Measurements from ENCODE around the gene DNAJC15.
"Not testable (repeated sequence)": the region's sequence is repeated elsewhere in the genome, so short reads cannot be mapped to it uniquely, and the experiment has no call there.

The DNAJC15 gene

GRCh38 chr13:43023289-43023963 lies at the start of gene DNAJC15:
DNAJC15 (plus strand) TSS chr13:43023586; CDS start chr13:43023627, 41 bp downstream.
- DNase-seq (ENCODE audit: low read depth in 1 of 2, low spot score in 1 of 2) = peak; percentile 35 to 68

GRCh38 chr13:42976066-42976465 lies 47.3 kb upstream of the DNAJC15 start:
- DNase-seq (ENCODE audit: low read depth in 1 of 2, low spot score in 1 of 2) = no peak

- no peak for DNase-seq (ENCODE audit: low read depth in 1 of 2, low spot score in 1 of 2)
Observed at GRCh38 chr13:42977219-42977659, 46.1 kb upstream of the DNAJC15 start.

GRCh38 chr13:42981317-42981716 lies 42.1 kb upstream of the DNAJC15 start:
- DNase-seq (ENCODE audit: low read depth in 1 of 2, low spot score in 1 of 2) = no peak

GRCh38 chr13:42981853-42982252 lies 41.5 kb upstream of the DNAJC15 start:
- no peak for DNase-seq (ENCODE audit: low read depth in 1 of 2, low spot score in 1 of 2)

- DNase-seq (ENCODE audit: low read depth in 1 of 2, low spot score in 1 of 2) = no peak
Observed at GRCh38 chr13:42984026-42984425, 39.4 kb upstream of the DNAJC15 start.

- no peak for DNase-seq (ENCODE audit: low read depth in 1 of 2, low spot score in 1 of 2)
Observed at GRCh38 chr13:42984691-42985090, 38.7 kb upstream of the DNAJC15 start.

GRCh38 chr13:42985312-42986175 lies 37.8 kb upstream of the DNAJC15 start:
- no peak for DNase-seq (ENCODE audit: low read depth in 1 of 2, low spot score in 1 of 2)

- DNase-seq (ENCODE audit: low read depth in 1 of 2, low spot score in 1 of 2) = no peak
Observed at GRCh38 chr13:42986176-42986574, 37.2 kb upstream of the DNAJC15 start.

GRCh38 chr13:42990291-42991232 lies 32.8 kb upstream of the DNAJC15 start:
- DNase-seq (ENCODE audit: low read depth in 1 of 2, low spot score in 1 of 2) = no peak

- DNase-seq (ENCODE audit: low read depth in 1 of 2, low spot score in 1 of 2) = not testable (repeated sequence)
Observed at GRCh38 chr13:42991233-42991897, 32.0 kb upstream of the DNAJC15 start.

GRCh38 chr13:42991898-42992763 lies 31.3 kb upstream of the DNAJC15 start, which contains the start of gene EPSTI1:
EPSTI1 (minus strand) TSS chr13:42992241; CDS start chr13:42992165, 76 bp downstream.
- peak; percentile 52 to 65 for DNase-seq (ENCODE audit: low read depth in 1 of 2, low spot score in 1 of 2)

GRCh38 chr13:42992764-42993122 lies 30.6 kb upstream of the DNAJC15 start:
- DNase-seq (ENCODE audit: low read depth in 1 of 2, low spot score in 1 of 2) = no peak

GRCh38 chr13:42994878-42995277 lies 28.5 kb upstream of the DNAJC15 start:
- DNase-seq (ENCODE audit: low read depth in 1 of 2, low spot score in 1 of 2) = no peak

GRCh38 chr13:42996584-42996983 lies 26.8 kb upstream of the DNAJC15 start:
- no peak for DNase-seq (ENCODE audit: low read depth in 1 of 2, low spot score in 1 of 2)

- no peak for DNase-seq (ENCODE audit: low read depth in 1 of 2, low spot score in 1 of 2)
Observed at GRCh38 chr13:42997381-42997780, 26.0 kb upstream of the DNAJC15 start.

- no peak for DNase-seq (ENCODE audit: low read depth in 1 of 2, low spot score in 1 of 2)
Observed at GRCh38 chr13:42999491-42999890, 23.9 kb upstream of the DNAJC15 start.

- DNase-seq (ENCODE audit: low read depth in 1 of 2, low spot score in 1 of 2) = no peak
Observed at GRCh38 chr13:43000676-43001075, 22.7 kb upstream of the DNAJC15 start.

GRCh38 chr13:43002021-43002420 lies 21.4 kb upstream of the DNAJC15 start:
- no peak for DNase-seq (ENCODE audit: low read depth in 1 of 2, low spot score in 1 of 2)

- no peak for DNase-seq (ENCODE audit: low read depth in 1 of 2, low spot score in 1 of 2)
Observed at GRCh38 chr13:43003010-43003409, 20.4 kb upstream of the DNAJC15 start.

Measured in activated CD4-positive, alpha-beta T cell treated with anti-CD3 and anti-CD28 coated beads, Interleukin-2, amount 50 U/mL, for 24 hours (primary cell).